Activated CD8-positive, alpha-beta memory T cell treated with anti-CD3 and anti-CD28 coated beads for 36 hours (primary cell): Measurements from ENCODE around the gene GMPR2. TPM values are rescaled to one million over a fixed set of nuclear protein-coding genes. Genes with fewer than 3 reads are reported as not detected.
"Not testable (repeated sequence)": the region's sequence is repeated elsewhere in the genome, so short reads cannot be mapped to it uniquely, and the experiment has no call there.

Experiments used
- CTCF ChIA-PET: fragments of 350-600 bp; sonication (Branson Sonifier 250); formaldehyde crosslinking; loops from one replicate; lab custom pipeline; 2021; ENCODE audit warnings: antibody characterized with exemption; lab: Charles Lee
- POLR2A ChIA-PET: fragments of 350-600 bp; sonication (Branson Sonifier 250); formaldehyde crosslinking; loops from one replicate; lab custom pipeline; 2021; ENCODE audit warnings: antibody characterized with exemption; lab: Charles Lee
- total RNA-seq, 2 experiments: library from RNA; stranded (reverse); gene quantifications; one replicate each; pipeline ENCODE4 v1.2.3, GENCODE V29; 2021

GMPR2 gene
- total RNA-seq, 2 experiments from 2014 or later: 39.9 to 45.7 TPM

DNA sequence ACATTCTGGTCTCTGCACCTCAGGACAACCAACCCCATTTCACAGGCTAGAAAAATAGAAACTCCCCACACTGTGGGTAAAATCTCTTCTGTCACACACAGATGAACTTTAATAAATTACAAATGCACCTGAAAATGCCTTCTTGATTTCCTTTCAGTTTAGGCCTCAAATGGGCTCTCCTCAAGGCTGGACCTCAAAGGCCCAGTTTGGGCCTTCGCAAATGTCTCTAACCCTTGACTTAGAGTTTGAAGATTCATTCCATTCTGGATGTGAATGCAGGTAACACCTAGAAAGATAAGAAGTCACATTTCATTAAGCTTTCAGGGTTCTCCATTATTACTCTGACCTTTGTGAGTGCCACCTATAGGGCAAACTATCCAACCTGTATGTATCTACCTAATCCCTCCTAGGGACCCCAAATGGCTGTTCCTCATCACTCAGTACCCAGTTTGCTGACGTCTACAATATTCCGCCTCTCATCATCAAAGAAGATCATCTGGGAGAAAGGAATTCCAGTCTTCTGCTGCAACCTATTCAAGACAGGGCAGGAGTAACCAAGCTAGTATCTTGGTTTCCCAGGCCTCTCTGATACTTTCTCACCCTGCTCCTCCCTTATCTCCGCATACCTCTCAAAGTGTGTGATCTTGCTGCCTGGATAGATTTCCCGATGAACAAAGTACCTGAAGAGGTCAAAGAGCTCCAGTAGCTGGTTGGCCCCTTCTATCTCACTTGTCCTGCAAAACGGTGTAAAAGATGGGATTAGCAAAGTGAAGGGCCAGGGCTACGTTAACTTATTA is 18.7 kb upstream of the GMPR2 start:
- POLR2A ChIA-PET: interaction anchor here (0.7 to 2.3 kb wide), 13 partner anchors 11 to 120 kb away, joined by 3 to 24 read pairs (median 7); partner anchors contain the start of genes DHRS1, IRF9, NOP9 and NRL
- CTCF ChIA-PET: interaction anchor here (0.6 to 3.3 kb wide), 10 partner anchors 9 to 216 kb away, joined by 3 to 16 read pairs (median 4); partner anchors contain the start of genes CBLN3, CIDEB, IRF9 and KHNYN

DNA sequence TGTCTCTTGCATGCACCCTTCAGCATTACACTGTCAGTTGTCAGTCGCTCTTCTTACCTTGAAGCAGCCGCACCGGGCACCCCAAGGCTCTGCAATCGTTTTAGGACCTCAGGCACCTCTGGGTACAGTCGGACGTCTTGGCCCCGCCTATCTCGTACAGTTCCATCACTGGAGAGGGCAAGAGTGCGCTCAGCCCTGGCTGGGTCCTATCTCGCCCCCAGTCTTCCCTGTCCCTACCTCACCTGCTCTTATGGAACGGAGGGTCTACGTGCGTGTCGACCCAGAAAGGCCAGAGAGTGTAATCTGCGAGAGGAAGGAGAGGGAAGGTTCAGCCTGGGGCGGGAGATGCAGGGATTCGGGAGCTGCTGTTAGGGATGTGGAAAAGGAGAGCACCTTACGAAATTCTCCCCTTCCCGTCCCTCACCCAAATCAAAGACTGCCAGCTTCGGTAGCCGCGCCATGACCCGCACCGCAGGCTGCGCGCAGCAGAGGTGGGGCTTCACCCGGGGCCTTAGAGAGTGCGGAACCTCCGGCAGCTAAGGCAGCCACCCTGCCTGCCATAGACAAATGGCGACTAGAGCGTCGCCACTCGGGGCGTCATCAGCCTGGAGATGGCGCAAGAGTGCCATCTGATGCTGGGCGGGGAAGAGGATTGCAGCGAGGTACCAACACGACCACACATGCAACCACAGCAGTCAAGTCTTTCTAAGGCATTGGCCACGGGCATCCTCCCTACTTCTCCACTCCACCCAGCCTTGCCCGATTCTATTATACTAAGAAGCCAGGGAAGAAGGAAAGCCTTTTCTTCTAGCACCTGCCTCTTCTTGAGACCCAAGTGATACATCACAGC is 17.0 kb upstream of the GMPR2 start, which contains the start of gene MDP1:
Gene MDP1 (minus strand): TSS at position 572 of the 850 bp plus-strand sequence. CDS start 111 bp downstream, at position 461.
- ChIA-PET POLR2A (interaction anchor here (0.5 to 2.0 kb wide), 4 partner anchors 20 to 142 kb away, joined by 3 to 18 read pairs (median 7); partner anchors contain the start of genes TINF2 and TM9SF1), CTCF (interaction anchor here (0.9 to 3.3 kb wide), 14 partner anchors 9 to 216 kb away, joined by 3 to 16 read pairs (median 5); partner anchors contain the start of genes CIDEB, IPO4, TINF2 and TM9SF1)

DNA sequence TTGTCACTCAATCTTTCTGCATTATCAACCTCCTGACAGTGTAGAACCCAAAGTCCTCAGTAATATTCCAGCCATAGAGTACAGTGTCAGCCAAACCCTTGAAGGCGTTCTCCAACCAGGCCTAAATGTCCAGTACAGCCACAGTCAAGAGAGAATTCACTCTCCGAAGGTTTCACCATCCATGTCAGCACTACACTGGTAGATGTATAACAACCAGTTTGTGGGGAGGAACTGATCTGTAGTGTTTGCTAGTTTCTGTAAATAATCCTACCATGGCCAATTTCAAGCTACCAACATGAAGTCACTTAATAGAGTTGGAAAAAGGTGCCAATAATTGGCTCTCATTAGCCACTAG is 16.4 kb upstream of the GMPR2 start:
- ChIA-PET POLR2A (interaction anchor here (0.5 to 2.0 kb wide), 3 partner anchors 20 to 126 kb away, joined by 3 to 18 read pairs (median 9); partner anchors contain the start of genes TINF2 and TM9SF1), CTCF (interaction anchor here (0.9 to 3.3 kb wide), 14 partner anchors 9 to 215 kb away, joined by 3 to 16 read pairs (median 5); partner anchors contain the start of genes CIDEB, IPO4, TINF2 and TM9SF1)

DNA sequence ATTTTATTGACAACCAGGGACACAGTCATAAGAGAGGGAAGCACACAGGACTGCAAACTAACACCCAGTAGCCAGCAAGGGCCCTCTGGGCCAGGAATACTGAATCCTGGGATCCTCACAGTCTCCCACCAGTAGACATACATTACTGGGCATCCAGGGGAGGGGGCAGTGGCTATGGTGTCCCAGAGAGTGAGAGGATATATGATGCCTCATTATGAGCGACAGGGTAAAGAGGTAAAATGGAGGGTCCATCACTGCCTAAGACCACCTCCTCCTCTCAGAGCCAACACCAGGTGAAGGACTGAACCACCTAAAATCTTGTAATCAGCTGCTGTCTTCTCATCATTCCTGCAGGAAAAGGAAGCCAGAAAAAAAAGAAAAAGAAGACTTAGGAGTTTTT is 15.9 kb upstream of the GMPR2 start:
- POLR2A ChIA-PET: not testable (repeated sequence)
- CTCF ChIA-PET: interaction anchor here (1.6 to 3.3 kb wide), 2 partner anchors 25 to 28 kb away, joined by 5 to 16 read pairs; partner anchors contain the start of genes IPO4 and TINF2

DNA sequence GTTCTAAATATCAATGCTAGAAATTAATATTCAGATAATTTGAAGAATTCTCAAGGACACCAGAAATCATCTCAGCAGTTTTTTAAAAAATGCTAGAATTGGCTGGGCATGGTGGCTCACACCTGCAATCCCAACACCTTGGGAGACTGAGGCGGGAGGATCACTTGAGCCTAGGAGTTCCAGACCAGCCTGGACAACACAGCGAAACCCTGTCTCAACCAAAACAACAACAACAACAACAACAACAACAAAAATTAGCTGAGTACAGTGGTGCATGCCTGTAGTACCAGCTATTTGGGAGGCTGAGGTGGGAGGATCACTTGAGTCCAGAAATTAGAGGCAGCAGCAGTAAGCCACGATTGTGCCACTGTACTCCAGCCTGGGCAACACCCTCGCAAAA is 13.6 kb upstream of the GMPR2 start:
- CTCF ChIA-PET: interaction anchor here (1.9 kb wide), 1 partner anchor 24 kb away, joined by 8 read pairs; the partner anchor contains the start of gene TINF2
- POLR2A ChIA-PET: interaction anchor here (0.6 kb wide), 1 partner anchor 10 kb away, joined by 9 read pairs; no protein-coding TSS in a partner anchor

DNA sequence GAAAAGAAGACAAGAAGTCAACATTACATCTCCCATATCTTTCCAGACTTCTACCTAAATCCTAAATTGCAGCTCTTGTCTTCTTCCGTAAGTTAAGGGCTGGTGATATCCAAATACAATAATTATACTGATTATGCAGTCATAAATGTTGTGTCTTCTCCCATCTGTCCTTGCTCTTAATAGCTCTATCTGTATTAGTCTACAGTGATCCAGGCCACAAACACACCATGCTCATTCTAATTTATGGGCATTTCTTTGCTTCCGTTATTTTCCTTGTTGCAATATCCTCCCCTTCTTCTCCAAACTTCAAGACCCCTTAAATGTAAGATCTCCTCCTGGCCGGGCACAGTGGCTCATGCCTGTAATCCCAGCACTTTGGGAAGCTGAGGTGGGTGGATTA is 13.2 kb upstream of the GMPR2 start:
- CTCF ChIA-PET: interaction anchor here (0.9 to 1.9 kb wide), 2 partner anchors 23 to 77 kb away, joined by 3 to 8 read pairs; partner anchors contain the start of gene TINF2
- POLR2A ChIA-PET: interaction anchor here (0.6 kb wide), 1 partner anchor 10 kb away, joined by 9 read pairs; no protein-coding TSS in a partner anchor

DNA sequence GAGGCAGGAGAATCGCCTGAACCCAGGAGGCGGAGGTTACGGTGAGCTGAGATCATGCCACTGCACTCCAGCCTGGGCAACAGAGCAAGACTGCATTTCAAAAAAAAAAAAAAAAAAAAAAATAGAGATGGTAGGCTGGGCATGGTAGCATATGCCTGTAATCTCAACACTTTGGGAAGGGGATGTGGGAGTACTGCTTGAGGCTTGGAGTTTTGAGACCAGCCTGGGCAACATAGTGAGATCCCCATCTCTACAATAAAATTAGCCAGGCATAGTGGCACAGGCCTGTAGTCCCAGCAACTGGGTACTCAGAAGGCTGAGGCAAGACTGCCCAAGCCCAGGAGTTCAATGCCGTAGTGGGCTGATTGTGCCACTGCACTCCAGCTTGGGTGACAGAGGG is 9.7 kb upstream of the GMPR2 start:
- CTCF ChIA-PET: interaction anchor here (0.8 kb wide), 1 partner anchor 9 kb away, joined by 3 read pairs; no protein-coding TSS in a partner anchor
- POLR2A ChIA-PET: not testable (repeated sequence)

DNA sequence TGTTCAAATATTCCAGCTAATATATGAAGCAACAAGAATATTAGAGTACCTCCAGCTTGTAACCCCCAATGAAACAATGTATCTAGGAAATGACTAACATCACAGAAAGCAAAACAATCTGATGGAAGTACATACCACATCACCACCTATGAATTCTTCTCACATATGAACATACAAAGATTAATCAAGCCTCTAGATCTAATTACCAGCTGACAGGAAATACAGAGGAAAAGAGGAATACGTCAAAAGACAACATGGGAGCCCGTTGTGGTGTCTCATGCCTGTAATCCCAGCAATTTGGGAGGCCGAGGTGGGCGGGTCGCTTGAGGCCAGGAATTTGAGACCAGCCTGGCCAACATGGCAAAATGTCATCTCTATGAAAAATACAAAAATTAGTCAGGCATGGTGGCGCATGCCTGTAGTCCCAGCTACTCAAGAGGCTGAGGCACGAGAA is 8.1 kb upstream of the GMPR2 start:
- POLR2A ChIA-PET: no interaction called here
- CTCF ChIA-PET: interaction anchor here (0.6 to 1.4 kb wide), 2 partner anchors 84 to 129 kb away, joined by 4 read pairs; no protein-coding TSS in a partner anchor

DNA sequence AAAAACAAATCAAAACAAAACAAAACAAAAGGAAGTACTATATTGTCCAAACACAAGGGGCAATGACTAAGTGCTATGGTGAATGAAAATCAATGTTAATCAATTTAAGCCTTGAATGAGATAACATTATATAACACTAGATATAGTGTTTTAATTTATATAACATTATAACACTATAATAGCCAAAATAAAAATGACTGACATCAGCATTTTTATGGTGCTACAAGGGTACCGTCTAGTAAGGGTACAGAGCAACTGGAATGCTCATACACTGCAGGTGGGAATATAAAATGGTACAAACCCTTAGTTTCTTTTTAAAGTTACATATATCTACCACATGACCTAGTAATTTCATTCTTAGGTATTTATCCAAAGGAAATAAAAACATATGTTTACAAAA is 6.3 kb upstream of the GMPR2 start:
- ChIA-PET CTCF (interaction anchor here (0.7 kb wide), 1 partner anchor 20 kb away, joined by 4 read pairs; no protein-coding TSS in a partner anchor), POLR2A (no interaction called here)

DNA sequence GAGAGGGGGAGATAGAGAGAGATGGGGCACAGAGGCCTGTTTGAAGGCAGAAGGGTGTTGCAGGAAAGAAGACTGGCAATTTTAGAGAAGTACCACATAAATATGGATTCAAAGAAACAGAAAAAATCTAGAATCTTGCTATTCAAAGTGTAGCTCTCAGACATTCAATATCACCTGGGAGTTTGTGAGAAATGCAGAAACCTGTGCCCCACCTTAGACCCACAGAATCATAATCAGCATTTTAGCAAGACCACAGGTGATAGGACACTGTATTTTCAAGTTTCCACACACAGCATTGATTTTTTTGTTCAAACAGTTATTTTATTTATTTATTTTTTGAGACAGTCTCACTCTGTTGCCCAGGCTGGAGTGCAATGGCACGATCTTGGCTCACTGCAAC is 3.8 kb upstream of the GMPR2 start:
- CTCF ChIA-PET: interaction anchor here (0.6 to 0.9 kb wide), 3 partner anchors 13 to 203 kb away, joined by 3 to 5 read pairs (median 4); partner anchors contain the start of gene MDP1
- POLR2A ChIA-PET: interaction anchor here (0.6 to 0.7 kb wide), 2 partner anchors 9 to 43 kb away, joined by 5 to 7 read pairs; partner anchors contain the start of gene RABGGTA

DNA sequence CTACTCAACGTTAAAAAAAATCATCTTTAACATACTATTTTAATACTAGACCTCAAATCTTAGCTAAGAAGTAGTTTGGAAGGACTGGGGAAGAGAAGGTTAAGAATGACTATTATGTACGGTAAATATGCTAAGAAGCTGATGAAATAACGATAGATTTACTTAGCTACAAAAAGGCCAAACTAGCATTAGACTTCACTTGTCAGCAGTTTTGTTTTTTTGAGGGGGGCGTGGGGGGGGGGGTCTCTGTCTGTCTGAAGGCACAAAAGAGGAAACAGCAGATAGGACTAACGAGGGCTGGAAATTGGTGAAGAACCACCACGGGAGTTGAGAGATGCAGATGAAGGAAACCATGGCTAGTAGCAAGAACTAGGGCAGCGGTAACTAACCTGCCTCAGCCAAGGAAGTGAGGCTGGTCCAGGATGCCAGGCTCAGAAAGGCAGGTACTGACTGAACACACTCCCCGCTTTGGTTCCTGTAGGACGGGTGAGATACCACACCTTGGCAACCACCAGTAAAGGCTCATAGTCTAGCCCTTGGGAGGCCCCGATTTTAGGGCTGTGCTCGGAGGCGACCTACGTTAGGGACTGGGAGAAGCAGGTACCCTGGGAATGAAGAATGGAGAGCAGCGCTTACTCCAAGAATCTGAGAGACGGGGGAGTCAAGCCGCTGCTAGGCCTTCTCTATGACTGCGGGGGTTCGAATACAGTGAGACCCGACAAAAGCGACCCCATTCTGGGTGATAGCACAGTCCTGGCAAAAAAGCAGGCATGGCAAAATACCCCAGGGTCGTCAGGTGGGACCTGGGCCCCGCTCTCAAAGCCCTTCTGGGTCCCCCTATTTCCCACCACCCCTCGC is 1.2 kb upstream of the GMPR2 start:
- ChIA-PET POLR2A (interaction anchor here (0.6 to 1.0 kb wide), 3 partner anchors 11 to 210 kb away, joined by 3 to 10 read pairs (median 4); partner anchors contain the start of gene TINF2), CTCF (interaction anchor here (0.9 to 1.6 kb wide), 4 partner anchors 11 to 70 kb away, joined by 3 to 5 read pairs (median 3); partner anchors contain the start of genes CHMP4A, IRF9 and TINF2)

DNA sequence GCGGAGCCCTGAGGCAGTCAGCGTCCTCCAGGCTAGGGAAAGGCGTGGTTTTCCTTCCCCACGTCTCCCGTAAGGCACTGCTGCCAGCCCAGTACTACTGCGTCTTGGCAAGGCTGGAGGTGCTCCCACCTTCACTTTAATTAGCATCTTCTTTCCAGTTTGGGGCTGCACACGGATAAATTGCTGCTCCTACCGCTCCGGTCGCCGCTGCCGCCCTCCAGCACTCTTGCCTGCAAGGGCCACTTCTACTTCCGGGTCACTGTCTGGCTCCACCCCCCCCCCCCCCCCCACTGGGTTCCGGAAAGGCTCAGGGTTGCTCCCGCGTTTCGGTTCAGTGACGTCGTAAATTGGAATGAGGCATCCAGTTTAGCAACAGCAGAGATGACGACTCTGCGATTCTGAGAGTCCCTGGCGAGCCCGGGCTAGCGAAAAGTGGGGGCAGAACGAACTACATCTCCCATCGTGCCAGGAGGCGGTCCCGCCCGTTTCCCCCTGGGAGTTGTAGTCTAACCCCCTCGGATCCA is 546 bp upstream of the GMPR2 start, which contains the start of gene NEDD8:
Gene NEDD8 (minus strand): TSS at position 247 of the 524 bp plus-strand sequence. CDS start 100 bp downstream, at position 147.
- ChIA-PET CTCF (interaction anchor here (1.9 kb wide), 1 partner anchor 71 kb away, joined by 4 read pairs; the partner anchor contains the start of gene IRF9), POLR2A (interaction anchor here (1.3 kb wide), 1 partner anchor 10 kb away, joined by 9 read pairs; the partner anchor contains the start of gene TINF2)

DNA sequence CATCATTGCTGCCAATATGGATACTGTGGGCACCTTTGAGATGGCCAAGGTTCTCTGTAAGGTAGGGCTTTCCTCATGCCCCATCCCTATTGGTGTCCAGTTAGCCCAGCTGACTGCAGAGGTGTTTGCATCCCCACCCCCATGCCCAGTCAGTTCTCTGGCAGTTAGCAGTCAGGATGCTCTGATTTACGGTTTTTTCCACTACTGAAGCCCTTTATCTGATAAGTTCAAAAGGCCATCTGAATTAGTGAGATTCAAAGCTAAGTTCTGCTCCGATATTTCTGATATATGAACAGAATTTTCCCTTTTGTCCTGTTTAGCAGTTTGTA is 773 bp downstream of the GMPR2 start:
- ChIA-PET CTCF (interaction anchor here (1.0 to 1.9 kb wide), 2 partner anchors 9 to 72 kb away, joined by 4 to 5 read pairs; partner anchors contain the start of genes IRF9 and TINF2), POLR2A (interaction anchor here (0.6 to 0.8 kb wide), 3 partner anchors 8 to 198 kb away, joined by 3 to 4 read pairs (median 4); partner anchors contain the start of gene TINF2)

DNA sequence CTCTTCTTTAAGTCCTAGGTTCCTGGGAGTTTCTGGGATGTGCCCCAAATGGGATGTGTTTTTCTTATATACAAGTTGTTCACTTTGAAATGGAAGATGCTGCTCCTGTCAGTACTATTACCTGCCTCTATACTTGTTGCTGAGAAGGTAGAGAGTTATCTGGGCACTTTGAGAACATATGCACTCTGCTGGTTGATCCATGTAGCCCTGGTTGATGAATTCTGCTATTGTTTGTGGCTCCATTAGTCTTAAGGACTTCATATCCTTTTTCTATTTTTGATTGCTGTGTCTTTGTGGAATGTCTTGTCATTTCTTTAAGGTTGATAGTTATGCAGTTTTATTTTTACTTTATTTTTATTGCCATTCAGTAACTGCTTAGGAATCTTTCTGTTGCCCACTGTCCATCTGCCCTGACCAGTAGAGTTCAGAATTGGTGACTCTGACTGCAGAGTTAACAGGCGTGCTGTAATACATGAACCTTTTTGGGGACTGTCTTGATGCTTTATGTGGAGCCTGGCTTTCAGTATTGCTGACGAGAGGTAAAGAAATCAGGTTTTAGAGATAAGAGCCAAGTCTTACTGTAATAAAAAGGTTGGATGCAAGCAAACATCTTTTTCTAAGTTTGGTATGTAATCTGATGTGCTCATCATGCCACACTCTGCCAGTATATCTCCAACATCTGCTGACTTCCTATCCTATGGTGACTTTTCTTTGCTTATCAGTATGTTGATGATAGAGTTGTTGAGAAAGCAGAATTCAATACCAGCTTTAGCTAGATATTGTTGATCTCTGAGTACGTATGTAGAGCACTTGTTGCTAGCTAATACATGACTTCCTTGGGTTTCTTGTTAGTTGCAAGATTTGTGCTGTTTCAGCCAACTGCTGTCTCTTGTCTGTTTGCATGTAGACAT is 1.6 kb downstream of the GMPR2 start:
- POLR2A ChIA-PET: interaction anchor here (0.8 kb wide), 1 partner anchor 8 kb away, joined by 4 read pairs; the partner anchor contains the start of gene TINF2
- CTCF ChIA-PET: interaction anchor here (0.8 to 1.9 kb wide), 5 partner anchors 8 to 74 kb away, joined by 4 to 6 read pairs (median 5); partner anchors contain the start of genes CIDEB, IRF9 and TINF2
